ENCODE measurements around the gene KLF7.
A peak's percentile ranks its signal among the peaks of the same experiment; 100 is the strongest.

Gene KLF7

GRCh38 chr2:207128867-207129266 lies 36.9 kb downstream of the KLF7 start:
- DNase-seq (ENCODE audit: low read depth in 2 of 2): no peak

GRCh38 chr2:207126724-207127308 lies 38.9 kb downstream of the KLF7 start:
- no peak for DNase-seq (ENCODE audit: low read depth in 2 of 2)

DNA sequence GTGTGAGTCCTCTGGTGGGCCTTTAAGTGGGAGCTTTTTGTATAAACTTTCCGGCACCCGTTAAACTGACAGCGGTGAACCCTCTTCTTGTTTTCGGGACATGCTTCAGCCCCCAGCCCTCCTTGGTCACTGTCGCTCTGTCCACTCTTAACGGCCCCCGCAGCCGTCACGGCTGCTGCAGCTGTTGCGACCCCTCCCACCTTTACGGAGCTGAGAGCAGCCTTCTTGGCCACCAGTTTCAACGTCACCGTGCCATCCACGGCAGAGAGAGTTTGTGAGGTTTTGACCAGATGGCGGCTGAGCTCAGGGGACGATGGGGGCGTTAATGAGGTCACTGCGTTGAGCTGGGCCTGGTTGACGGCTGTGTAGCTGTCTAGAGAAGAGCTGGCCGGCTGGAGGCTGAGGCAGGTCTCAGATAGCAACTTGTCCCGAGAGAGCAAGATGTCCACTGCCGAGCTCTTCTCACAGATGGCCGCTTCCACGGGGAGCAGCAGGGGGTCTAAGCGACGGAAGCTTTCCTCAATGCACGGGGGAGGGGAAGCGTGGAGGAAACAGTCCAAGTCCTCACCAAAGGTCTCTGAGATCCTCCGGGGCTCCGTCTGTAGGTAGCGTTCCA lies 41.9 kb downstream of the KLF7 start:
- no peak for DNase-seq (ENCODE audit: low read depth in 2 of 2)

DNA sequence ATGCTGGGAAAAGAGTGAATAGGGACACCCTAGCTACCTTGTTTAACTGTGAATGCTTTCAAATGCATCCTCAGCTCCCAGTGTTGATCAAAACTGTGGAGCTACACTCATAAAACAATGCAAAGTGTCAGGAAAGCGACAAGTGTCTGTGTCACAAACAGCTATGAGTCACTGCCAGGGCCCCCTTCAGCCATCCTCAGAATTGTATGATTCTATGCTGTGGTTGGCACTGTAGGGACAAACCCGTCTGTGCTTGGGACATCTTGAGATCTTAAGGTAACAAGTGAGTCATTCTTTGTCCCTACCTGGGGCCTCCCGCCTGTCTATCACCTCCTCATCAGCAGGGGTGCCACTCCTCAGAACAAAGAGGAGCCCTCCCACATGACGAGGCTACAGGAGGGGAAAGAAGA lies 42.4 kb downstream of the KLF7 start:
- DNase-seq (ENCODE audit: low read depth in 2 of 2): peak in 1 of 2 donors; percentile 16

DNA sequence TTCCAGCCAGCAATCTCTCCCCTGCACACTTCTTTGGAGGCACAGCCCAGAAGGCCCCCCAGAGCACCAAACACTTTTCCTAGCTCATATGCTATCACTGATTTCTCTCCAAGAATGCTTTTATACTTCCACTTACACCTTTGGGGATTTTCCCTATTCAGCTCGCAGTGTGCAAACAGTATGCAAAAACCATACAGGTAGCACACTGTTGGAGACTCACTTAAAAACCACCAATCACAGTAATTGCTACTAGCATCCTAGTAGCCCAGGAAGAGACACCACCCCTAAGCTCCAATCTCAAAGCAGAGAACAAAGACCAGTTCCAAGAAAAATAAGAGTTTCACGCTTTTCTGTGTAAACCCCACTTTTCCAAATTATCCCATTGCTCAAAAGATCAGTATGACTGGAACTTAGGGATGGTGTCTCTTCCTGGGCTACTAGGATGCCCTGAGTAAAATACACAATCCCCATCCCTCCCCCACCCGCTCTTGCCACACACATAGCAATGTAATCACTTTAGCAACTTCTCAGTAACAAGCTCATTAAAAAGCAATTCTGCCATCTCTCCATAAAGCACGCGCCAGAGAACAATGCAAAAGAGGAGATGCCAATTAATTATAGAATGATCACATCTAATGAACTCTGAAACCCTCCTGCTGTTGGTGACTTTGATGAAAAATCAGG lies 43.0 kb downstream of the KLF7 start:
- DNase-seq (ENCODE audit: low read depth in 2 of 2): no peak

GRCh38 chr2:207121784-207122183 lies 44.0 kb downstream of the KLF7 start:
- no peak for DNase-seq (ENCODE audit: low read depth in 2 of 2)

GRCh38 chr2:207119048-207119447 lies 46.7 kb downstream of the KLF7 start:
- no peak for DNase-seq (ENCODE audit: low read depth in 2 of 2)

DNA sequence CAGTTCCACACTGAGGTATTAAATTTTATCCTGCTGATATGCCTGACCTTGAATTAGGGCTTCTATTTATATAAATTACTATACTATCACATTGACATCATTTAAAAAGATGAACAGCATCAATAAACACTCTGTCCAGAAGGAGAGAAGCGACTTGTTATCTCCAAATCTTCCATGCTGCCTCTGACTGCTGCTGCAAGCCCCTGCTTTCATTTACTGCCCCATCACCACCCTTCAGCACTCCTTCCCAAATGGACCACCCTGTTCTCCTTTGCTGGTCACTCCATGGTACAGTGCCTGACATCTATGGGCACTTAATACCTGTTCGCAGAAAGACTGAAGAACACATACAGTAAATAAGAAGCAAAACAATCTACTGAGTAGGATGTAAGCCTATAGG lies 48.1 kb downstream of the KLF7 start:
- no peak for DNase-seq (ENCODE audit: low read depth in 2 of 2)

- no peak for DNase-seq (ENCODE audit: low read depth in 2 of 2)
Measured at GRCh38 chr2:207115715-207116364, 49.9 kb downstream of the KLF7 start.

DNA sequence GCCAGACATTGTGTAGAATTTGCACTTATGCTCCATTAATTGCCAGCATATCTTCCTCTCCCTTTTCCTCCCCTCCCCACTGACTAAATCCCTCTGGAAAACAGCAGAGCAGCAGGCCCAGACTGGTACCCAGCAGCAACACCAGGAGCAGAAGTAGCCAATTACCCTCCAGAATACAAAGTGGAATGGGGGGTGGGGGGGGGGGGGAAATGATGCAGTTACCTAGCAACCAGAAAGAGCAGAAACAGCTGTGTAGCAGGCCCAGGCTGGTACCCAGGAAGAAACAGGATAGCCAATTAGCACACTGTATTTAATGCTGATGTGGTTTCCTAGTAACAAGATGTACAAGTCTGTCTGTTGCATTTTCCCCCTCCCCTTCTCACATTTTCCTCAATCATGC lies 52.3 kb downstream of the KLF7 start:
- no peak for DNase-seq (ENCODE audit: low read depth in 2 of 2)

DNA sequence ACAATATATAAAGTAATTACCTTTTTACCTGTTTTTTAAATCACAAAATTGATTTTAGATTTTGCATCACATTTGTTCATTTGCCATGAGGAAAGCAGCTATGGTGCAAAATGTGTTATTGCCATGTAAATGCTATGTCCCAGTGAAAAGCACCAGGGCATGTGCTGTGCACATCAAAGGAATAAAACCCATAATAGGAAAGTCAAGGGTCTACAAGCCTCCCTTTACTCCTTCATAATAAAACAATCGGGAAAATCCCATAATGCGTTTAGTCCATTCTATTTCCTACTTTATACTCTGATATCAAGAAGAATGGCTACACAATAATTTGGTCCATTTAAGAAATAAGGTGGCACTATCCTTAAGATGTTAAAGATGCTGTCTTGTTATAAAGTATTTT lies 53.0 kb downstream of the KLF7 start:
- no peak for DNase-seq (ENCODE audit: low read depth in 2 of 2)

DNA sequence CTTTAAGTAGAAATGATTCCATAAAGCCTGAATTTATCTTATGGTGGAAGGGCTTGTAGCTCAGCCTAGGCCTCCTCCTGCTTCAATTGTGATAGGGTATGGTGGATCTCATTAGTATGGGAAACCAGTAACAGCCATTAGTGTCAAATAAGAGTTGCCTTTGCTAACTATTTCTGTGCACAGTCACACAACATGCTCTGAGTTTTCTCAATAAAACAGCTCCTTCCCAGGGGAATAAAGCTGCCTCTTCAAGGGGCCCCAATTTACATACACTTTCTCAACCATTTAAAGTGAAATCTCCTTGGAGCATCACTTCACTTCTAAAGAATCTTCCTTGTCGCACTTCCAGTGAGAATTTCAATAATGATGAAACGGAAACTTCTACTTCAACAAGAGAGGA lies 53.4 kb downstream of the KLF7 start:
- DNase-seq (ENCODE audit: low read depth in 2 of 2): no peak

DNA sequence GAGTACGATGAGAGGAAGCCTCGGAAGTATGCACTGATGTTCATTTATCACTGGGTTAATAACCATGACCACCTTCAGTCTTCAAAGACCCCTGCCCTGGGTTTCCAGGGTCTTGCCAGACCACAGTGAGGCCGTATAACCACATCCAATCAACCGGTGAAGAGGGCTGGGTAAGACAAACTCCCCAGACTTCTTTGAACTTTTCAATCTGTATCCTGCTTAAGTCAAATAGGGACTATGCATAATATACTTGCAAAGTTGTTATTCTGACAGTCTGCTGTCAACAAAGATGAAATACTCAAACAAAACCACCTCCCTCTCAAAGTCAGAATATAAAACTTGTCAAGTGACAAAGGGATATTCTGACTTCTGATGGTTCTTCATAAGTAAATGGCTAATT lies 54.0 kb downstream of the KLF7 start:
- no peak for DNase-seq (ENCODE audit: low read depth in 2 of 2)

- DNase-seq (ENCODE audit: low read depth in 2 of 2): no peak
Measured at GRCh38 chr2:207110715-207111114, 55.0 kb downstream of the KLF7 start.

GRCh38 chr2:207110310-207110709 lies 55.4 kb downstream of the KLF7 start:
- DNase-seq (ENCODE audit: low read depth in 2 of 2): no peak

DNA sequence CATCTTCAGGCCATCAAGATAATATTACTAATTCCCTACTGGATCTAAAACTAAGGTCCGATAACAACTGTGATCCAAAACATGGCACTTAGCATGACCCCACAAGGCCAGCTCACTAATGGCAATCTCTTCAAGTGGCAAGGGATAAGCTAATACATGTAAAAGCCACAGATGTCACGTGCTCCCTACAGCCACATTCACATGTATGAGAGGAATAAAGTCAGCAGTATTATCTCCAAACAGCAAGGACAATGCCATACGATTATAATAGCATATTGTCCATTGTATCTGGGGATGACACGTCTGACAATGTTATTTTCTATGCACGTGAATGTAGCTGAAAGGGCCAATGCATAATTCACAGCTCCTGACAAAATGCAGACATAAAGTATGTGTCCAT lies 56.0 kb downstream of the KLF7 start:
- DNase-seq (ENCODE audit: low read depth in 2 of 2): no peak

GRCh38 chr2:207108440-207108839 lies 57.3 kb downstream of the KLF7 start:
- DNase-seq (ENCODE audit: low read depth in 2 of 2): no peak

- DNase-seq (ENCODE audit: low read depth in 2 of 2): no peak
Measured at GRCh38 chr2:207107551-207107950, 58.2 kb downstream of the KLF7 start.

DNA sequence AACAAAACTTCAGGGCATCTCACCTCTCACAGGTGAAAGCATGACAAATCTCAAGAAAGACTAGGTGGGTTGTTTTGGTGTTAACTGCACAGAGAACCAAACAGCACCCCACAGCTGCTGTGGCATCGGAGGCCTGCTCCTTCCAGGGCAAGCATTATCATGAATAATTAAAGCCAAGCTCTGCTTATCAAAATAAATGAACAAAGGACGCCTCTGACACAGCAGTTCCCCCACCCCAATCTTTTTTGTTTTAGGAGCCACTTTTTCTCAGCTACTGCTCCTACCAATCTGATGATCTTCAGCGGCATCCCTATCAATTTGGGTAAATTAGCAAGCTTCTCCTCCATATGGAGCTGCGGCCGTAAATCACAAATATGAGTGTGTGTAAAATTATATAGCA lies 58.6 kb downstream of the KLF7 start:
- no peak for DNase-seq (ENCODE audit: low read depth in 2 of 2)

DNA sequence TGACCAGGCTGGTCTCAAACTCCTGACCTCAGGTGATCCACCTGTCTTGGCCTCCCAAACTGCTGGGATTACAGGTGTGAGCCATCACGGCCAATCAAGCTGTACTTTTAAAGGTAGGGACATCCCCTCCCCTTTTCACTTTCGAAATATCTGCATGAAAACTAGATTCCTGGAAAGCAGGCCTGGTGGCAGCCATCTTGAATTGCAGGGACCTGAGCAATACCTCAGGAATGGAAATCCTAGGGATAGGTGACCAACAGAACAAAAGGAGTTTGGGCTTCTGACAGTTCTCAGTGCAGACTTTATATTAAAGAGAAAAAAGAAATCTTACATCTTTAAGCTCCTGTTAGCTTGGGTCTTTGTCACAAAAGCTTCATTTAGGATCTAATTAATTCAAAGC lies 62.6 kb downstream of the KLF7 start:
- DNase-seq (ENCODE audit: low read depth in 2 of 2): no peak

GRCh38 chr2:207101984-207102383 lies 63.8 kb downstream of the KLF7 start:
- no peak for DNase-seq (ENCODE audit: low read depth in 2 of 2)

- no peak for DNase-seq (ENCODE audit: low read depth in 2 of 2)
Measured at GRCh38 chr2:207097278-207097677, 68.5 kb downstream of the KLF7 start.

- no peak for DNase-seq (ENCODE audit: low read depth in 2 of 2)
Measured at GRCh38 chr2:207095963-207096362, 69.8 kb downstream of the KLF7 start.

Data from stimulated activated CD8-positive, alpha-beta memory T cell treated with anti-CD3 and anti-CD28 coated beads, Interleukin-2, amount 100 ng/mL, for 1 hour (primary cell).